Endothelial cell (in vitro differentiated cells): Measurements from ENCODE around the gene ABCA3. TPM values are rescaled to one million over a fixed set of nuclear protein-coding genes. Genes with fewer than 3 reads are reported as not detected.

Source experiments
- DNase-seq: peaks from one replicate; pipeline ENCODE4 v3.0.0; 2021; ENCODE audit warnings: low spot score
- H3K27ac Mint-ChIP-seq: one replicate; pipeline ENCODE4 v1.8.0; 2021; ENCODE audit warnings: mixed read lengths, inconsistent platforms; ENCODE audit not compliant: unreplicated experiment
- H3K27me3 Mint-ChIP-seq: one replicate; pipeline ENCODE4 v1.8.0; 2021; ENCODE audit warnings: mild to moderate bottlenecking, moderate library complexity, mixed read lengths, inconsistent platforms; ENCODE audit not compliant: unreplicated experiment
- H3K36me3 Mint-ChIP-seq: one replicate; pipeline ENCODE4 v1.8.0; 2021; ENCODE audit warnings: mild to moderate bottlenecking, low read depth, mixed read lengths, inconsistent platforms; ENCODE audit not compliant: unreplicated experiment
- H3K4me1 Mint-ChIP-seq: one replicate; pipeline ENCODE4 v1.8.0; 2021; ENCODE audit warnings: mild to moderate bottlenecking, mixed read lengths, inconsistent platforms; ENCODE audit not compliant: unreplicated experiment
- H3K4me3 Mint-ChIP-seq: one replicate; pipeline ENCODE4 v1.8.0; 2021; ENCODE audit warnings: mild to moderate bottlenecking, mixed read lengths, inconsistent platforms; ENCODE audit not compliant: unreplicated experiment
- H3K9me3 Mint-ChIP-seq: one replicate; pipeline ENCODE4 v1.8.0; 2021; ENCODE audit warnings: mixed read lengths, inconsistent platforms; ENCODE audit not compliant: unreplicated experiment
- CTCF ChIP-seq: fragments of 200-600 bp; sonication (generic); IDR thresholded peaks from one replicate; pipeline ENCODE4 v1.5.0; 2021; ENCODE audit warnings: antibody characterized with exemption; ENCODE audit not compliant: unreplicated experiment
- total RNA-seq: library from RNA; stranded (reverse); fragmentation: NEBNext Ultra II Directional; extraction: Animal tissue kit (Norgen Biotek cat#: 25700); gene quantifications from one replicate; pipeline ENCODE4 v1.2.1, GENCODE V29; 2021; ENCODE audit not compliant: unreplicated experiment

The ABCA3 gene
- total RNA-seq, 1 donor from 2014 or later = 10.4 TPM

DNA sequence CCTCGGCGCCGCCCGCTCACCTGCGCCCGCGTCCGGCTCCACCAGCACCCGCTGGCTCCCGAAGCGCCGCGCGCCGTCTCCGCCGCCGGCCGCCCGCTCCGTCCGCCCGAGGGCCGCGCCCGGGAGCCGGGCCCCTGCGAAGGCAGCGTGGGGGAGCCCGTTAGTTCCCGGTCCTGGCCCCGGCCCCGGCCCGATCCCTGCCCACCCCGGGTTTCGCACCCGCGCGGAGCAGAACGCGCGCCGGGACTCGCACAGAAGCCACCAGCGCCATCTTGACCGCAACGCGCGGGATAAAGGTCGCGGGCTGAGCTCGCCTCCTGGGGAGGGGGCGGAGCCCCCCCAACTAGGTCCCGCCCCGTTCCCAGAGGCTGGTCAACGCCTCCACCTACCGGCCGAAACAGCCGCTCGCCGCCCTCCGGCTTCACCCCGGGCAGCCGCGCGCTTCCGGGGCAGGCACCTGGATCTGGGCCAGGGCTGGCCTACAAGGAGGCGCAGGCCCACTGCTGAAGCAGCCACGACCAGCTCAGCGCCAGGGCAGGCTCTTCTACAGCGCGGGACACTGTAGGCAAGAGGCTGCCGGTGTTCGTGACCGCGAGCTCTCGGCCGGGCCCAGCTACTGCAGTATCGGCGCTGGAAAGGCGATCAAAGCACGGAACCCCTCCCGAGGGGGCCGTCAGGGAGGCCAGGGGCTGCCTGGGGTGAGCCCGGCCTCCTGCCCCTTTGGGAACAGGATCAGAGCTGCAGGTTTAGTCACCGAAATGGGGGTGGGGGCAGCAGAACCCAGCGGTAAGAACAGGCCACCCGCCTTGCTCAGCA, 89.0 kb downstream of the ABCA3 start, which contains the start of gene ECI1:
Gene ECI1, minus strand, starts transcription at position 292 of the 816 bp plus-strand sequence. Its CDS starts 21 bp downstream, at position 271.
- peaks cover 28% of the 10 kb centered on the region for H3K36me3 Mint-ChIP-seq
- H3K27me3 Mint-ChIP-seq = peaks cover 4% of the 10 kb centered on the region
- peaks cover 5% of the 10 kb centered on the region for H3K4me1 Mint-ChIP-seq

GRCh38 chr16:2250652-2251295, 89.8 kb downstream of the ABCA3 start:
- Mint-ChIP-seq H3K4me3 (peak overlapping the region; percentile 89), H3K4me1 (peaks cover 5% of the 10 kb centered on the region), H3K9me3 (no peaks in the 10 kb centered on the region), H3K27me3 (peaks cover 4% of the 10 kb centered on the region), H3K27ac (no peak overlapping the region), H3K36me3 (peaks cover 26% of the 10 kb centered on the region)
- no peak for TF ChIP-seq CTCF
- DNase-seq = no peak

More for the DNA sequence above, 89.0 kb downstream of the ABCA3 start, which contains the start of gene ECI1:
- DNase-seq = peak; percentile 92
- TF ChIP-seq CTCF = peak; percentile 49
- Mint-ChIP-seq H3K27ac (no peak within 1 kb of the TSS), H3K9me3 (no peaks in the 10 kb centered on the region), H3K4me3 (peak within 1 kb of the TSS; percentile 89)

GRCh38 chr16:2246301-2246885, 94.1 kb downstream of the ABCA3 start:
- no peak for TF ChIP-seq CTCF
- peaks cover 10% of the 10 kb centered on the region for H3K36me3 Mint-ChIP-seq
- H3K4me1 Mint-ChIP-seq = peaks cover 5% of the 10 kb centered on the region
- H3K27me3 Mint-ChIP-seq = peaks cover 6% of the 10 kb centered on the region
- no peak for DNase-seq
- no peaks in the 10 kb centered on the region for H3K9me3 Mint-ChIP-seq
- no peak overlapping the region for H3K4me3 Mint-ChIP-seq
- no peak overlapping the region for H3K27ac Mint-ChIP-seq

GRCh38 chr16:2244926-2245795, 95.4 kb downstream of the ABCA3 start:
- H3K27ac Mint-ChIP-seq = no peak overlapping the region
- no peak for TF ChIP-seq CTCF
- H3K4me1 Mint-ChIP-seq = no peaks in the 10 kb centered on the region
- DNase-seq = no peak
- H3K4me3 Mint-ChIP-seq = no peak overlapping the region
- no peaks in the 10 kb centered on the region for H3K9me3 Mint-ChIP-seq
- peaks cover 3% of the 10 kb centered on the region for H3K27me3 Mint-ChIP-seq
- H3K36me3 Mint-ChIP-seq = peaks cover 10% of the 10 kb centered on the region
